ENCODE measurements around the gene CLDN2.

DNA sequence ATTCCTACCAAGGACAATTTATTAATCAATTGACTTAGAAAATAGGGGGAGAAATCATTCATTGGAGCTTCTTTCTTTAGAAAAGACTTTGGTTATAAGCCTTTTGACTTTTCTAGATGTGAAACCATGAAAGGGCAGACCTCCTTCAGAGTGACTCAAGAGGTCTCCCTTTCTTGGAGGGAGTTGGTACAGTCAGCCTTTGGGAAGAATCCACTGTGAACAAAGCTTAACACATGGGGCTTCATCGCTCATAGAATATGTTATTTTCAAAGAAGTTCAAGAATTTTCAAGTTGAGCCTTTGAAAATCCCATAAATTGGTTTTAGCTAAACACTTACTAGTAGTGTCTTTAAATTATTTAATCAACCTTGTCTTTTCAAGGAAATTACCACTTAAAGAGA lies 45.1 kb upstream of the CLDN2 start:
- TF ChIP-seq CTCF (IDR thresholded peaks at IDR 0.05): no peak
- no peak for TF ChIP-seq EP300 (IDR thresholded peaks at IDR 0.05)
- TF ChIP-seq POLR2A (IDR thresholded peaks at IDR 0.05): no peak

All from tibial nerve (tissue), 4 donors.